Epithelial cell of proximal tubule (primary cell): ENCODE data around the gene PRR19. TPM values are rescaled to one million over a fixed set of nuclear protein-coding genes. Genes with fewer than 3 reads are reported as not detected.
"Not testable (repeated sequence)": the region's sequence is repeated elsewhere in the genome, so short reads cannot be mapped to it uniquely, and the experiment has no call there.

Source experiments
- DNase-seq: peaks from one replicate; pipeline ENCODE4 v3.0.0-alpha.2; 2011; ENCODE audit warnings: low read depth
- H3K4me3 ChIP-seq: 2 replicates; pipeline ENCODE4 v1.5.1; 2011; ENCODE audit warnings: low read depth, mild to moderate bottlenecking, low read length
- total RNA-seq: library from RNA; depleted of rRNA; stranded (reverse); fragments of >200 nt; gene quantifications from 2 replicates; pipeline ENCODE4 v1.2.3, GENCODE V29; 2015
- TF ChIP-seq, protein P1 (sequence below): conservative IDR thresholded peaks from 2 replicates; pipeline ENCODE4 v1.5.1; 2012; ENCODE audit warnings: low read depth, mild to moderate bottlenecking, low read length

PRR19 gene
- total RNA-seq, 1 donor from 2014 or later, result 0.23 TPM

DNA sequence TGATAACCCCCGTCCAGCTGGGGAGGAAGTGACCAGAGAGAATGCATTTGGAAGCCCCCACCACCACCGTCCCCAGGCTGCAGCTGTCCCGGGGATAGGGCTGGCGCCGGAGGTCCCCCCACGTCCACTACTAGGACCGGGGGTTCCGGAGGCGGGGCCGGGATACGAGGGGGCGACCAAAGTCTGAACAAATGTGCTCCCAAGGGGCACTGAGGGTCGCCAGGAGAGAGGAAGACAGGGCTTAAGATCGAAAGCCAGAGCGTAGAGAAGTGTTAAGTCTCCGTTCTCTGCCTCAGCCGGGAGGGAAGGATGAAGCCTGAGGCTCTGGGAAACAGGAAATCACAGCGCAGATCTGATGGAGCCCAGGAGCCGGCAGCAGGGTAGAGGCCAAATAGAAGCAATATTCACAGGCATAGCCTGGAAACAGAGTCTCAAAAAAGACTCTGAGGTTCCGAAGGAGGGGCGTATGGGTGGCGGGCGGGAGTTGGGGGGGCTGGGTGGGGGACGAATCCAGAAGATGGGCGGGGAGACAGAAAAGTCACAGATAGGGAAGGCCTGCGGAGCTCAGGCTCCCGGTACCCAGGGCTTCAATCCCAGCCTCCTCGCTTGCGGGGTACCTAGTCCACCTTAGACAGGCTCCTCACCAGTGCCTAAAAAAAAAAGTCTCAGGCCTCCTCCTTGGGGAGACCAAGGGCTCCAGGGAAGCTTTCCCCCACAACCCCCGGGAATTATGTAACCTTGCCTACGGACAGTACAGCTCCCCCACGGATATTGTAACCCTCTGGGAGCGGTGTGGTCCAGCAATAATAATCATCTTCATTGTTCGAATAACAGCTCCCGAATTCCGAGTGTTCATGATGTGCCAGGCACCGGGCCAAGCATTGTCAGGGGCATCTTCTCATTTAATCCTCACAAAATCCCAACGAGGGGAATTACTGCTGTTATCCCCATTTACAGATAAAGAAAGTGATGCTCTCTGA lies 45.9 kb upstream of the PRR19 start:
- no peak for DNase-seq
- peak overlapping the region; percentile 99 for H3K4me3 ChIP-seq
- TF ChIP-seq, protein P1, sequence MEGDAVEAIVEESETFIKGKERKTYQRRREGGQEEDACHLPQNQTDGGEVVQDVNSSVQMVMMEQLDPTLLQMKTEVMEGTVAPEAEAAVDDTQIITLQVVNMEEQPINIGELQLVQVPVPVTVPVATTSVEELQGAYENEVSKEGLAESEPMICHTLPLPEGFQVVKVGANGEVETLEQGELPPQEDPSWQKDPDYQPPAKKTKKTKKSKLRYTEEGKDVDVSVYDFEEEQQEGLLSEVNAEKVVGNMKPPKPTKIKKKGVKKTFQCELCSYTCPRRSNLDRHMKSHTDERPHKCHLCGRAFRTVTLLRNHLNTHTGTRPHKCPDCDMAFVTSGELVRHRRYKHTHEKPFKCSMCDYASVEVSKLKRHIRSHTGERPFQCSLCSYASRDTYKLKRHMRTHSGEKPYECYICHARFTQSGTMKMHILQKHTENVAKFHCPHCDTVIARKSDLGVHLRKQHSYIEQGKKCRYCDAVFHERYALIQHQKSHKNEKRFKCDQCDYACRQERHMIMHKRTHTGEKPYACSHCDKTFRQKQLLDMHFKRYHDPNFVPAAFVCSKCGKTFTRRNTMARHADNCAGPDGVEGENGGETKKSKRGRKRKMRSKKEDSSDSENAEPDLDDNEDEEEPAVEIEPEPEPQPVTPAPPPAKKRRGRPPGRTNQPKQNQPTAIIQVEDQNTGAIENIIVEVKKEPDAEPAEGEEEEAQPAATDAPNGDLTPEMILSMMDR, result no peak

DNA sequence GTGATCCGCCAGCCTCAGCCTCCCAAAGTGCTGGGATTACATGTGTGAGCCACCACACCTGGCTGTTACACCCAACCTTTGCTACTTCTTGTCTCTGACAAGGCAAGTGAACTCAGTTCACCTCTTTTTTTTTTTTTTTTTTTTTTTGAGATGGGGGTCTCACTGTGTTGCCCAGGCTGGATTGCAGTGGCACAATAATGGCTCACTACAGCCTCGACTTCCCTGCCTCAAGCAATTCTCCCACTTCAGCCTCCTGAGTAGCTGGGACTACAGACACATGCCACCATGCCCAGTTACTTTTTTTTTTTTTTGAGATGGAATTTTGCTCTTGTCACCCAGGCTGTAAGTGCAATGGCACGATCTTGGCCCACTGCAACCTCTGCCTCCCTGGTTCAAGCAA lies 44.1 kb upstream of the PRR19 start:
- DNase-seq, H3K4me3 ChIP-seq: not testable (repeated sequence)

DNA sequence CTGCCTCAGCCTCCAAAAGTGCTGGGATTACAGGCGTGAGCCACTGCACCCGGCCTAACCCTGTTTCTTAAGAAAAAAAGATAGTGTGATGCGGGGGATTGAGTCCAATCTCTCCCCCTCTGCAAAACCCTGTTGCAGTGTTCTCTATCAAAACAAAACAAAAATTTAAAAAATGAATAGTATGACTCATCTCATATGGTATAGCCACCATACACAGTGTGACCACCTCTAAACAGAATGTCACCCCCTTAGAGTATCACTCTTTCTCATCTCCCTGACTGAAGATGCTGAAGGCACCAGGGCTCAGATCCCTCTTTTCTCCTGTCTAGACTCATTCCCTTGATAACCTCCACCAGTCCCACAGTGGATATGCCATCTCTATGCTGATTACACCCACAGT lies 40.2 kb upstream of the PRR19 start:
- no peak for DNase-seq
- TF ChIP-seq, protein P1, result no peak
- H3K4me3 ChIP-seq, result no peak overlapping the region

DNA sequence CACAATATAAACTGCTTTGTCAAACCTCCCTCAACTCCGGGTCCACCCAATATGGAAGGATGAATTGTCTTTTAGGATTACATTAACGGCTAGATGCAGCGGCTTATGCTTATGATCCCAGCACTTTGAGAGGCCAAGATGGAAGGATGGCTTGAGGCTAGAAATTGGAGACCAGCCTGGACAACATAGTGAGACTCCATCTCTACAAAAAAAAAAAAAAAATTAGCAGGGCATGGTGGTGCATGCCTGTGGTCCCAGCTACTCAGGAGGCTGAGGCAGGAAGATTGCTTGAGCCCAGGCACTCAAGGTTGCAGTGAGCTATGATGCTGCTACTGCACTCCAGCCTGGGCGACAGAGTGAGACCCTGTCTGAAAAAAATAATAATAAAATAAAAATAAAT lies 35.8 kb upstream of the PRR19 start:
- not testable (repeated sequence) for DNase-seq, H3K4me3 ChIP-seq

DNA sequence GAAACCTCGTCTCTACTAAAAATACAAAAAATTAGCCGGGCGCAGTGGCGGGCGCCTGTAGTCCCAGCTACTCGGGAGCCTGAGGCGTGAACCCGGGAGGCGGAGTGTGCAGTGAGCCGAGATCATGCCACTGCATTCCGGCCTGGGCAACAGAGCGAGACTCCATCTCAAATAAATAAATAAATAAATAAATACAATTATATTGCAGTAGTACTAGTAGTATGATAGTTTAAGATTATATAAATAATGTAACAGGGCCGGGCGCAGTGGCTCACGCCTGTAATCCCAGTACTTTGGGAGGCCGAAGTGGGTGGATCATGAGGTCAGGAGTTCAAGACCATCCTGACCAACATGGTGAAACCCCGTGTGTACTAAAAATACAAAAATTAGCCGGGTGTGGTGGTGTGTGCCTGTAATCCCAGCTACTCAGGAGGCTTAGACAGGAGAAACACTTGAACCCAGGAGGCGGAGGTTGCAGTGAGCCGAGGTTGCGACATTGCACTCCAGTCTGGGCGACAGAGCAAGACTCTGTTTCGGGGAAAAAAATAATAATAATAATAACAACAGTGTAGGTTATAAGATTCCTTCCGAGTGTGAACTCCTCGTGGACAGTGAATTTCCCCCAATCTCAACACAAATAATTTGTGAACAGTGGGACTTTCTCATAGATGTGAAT lies 34.9 kb upstream of the PRR19 start:
- H3K4me3 ChIP-seq, DNase-seq: not testable (repeated sequence)

DNA sequence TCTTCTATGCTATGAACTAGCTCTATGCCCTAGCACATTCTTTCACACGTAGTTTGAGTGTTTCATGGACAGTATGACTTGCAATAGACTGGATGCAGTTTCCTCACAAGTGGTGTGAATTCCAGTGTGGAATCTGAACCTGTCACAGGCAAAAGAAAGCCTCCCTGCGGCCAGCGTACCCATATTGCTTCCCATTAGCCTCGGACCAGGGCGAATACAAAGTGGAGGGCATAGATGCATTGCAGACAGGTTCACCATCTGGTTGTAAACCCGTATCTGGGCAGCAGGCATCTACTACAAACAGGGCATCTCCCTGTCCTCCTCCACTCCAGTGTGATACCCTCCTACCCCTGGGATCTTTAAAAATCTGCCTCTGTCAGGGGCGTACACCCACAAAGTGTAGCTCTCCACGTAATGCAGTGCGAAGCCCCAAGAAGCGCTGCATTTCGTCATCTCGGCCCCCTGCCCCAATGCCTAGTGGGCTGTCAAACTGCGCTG lies 34.2 kb upstream of the PRR19 start:
- TF ChIP-seq, protein P1, result no peak
- no peak for DNase-seq
- peak overlapping the region; percentile 72 for H3K4me3 ChIP-seq

DNA sequence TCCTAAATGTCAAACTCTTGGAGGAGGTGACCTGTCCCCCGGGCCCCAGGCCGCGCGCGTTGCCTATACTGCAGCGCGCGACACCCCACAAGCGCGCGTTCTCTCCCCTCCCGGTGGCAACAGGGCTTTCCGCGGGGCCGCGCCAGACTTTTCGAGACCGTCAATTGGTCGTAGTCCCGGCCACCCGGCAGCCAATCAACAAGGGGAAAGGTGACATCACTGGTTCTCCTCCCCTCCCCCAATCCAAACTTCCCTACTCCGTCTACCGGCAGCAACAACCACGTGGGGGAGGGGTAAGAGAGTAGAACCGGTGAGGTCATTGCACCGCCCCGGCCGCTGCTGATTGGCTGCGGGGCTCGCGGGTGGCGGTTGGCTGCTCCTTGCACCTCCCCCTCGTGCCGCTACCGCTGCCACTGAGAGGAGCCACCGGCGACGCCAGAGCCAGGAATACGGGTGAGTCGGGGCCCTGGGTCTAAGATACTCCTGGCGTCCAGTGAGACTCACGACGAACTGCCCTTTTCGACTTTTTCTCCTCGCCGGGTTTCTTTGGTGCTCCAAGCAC lies 33.7 kb upstream of the PRR19 start:
- TF ChIP-seq, protein P1, result no peak
- peak; percentile 91 for DNase-seq
- H3K4me3 ChIP-seq, result peak overlapping the region; percentile 72

DNA sequence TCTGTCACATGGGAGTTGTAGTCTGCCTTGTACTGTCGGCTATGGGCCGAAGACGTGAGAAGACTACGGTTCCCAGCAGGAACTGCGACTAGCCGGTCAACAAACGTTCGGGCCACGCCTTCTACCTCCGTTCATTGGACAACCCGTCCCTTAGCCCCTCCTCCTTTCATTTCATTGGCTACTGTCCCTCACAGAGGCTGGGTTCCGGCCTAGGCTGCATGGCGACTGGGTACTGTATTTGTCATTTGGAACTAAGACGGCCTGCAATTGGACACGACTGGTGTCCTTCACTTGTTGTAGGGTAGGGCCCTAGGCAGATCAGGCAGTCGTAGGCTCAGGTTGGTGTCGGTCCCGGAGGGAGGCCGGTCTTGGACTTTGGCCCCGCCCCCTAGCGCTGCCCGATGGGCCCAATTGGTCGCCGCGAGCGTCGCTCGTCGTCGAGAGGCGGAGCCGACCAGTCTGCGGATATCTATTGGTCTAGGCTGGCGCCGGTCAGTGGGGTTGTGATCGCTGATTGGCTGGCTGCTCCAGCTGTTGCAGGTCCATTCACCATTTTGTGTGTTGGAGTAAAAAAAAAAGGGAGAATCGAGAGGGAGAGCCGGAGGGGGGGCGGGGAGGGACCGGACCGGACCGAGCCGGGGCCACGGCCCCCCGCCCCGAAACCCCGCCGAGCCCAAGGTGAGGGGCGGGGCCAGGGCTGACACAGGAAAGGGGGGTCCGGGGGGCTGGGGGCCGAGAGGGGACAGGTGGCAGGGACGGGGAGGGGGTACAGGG lies 33.0 kb upstream of the PRR19 start, which contains the start of gene CIC:
Gene CIC (plus strand): TSS at position 549 of the 774 bp plus-strand sequence. CDS start 2,532 bp downstream, outside the sequence.
- TF ChIP-seq, protein P1, result no peak
- peak; percentile 100 for DNase-seq
- H3K4me3 ChIP-seq, result peak within 1 kb of the TSS; percentile 75
